ENCODE results near the gene ZNF608. TPM values are rescaled to one million over a fixed set of nuclear protein-coding genes. Genes with fewer than 3 reads are reported as not detected.

ZNF608 gene
- total and polyA plus RNA-seq, 4 donors, result 1.4 to 7.6 (median 3.2) TPM

DNA sequence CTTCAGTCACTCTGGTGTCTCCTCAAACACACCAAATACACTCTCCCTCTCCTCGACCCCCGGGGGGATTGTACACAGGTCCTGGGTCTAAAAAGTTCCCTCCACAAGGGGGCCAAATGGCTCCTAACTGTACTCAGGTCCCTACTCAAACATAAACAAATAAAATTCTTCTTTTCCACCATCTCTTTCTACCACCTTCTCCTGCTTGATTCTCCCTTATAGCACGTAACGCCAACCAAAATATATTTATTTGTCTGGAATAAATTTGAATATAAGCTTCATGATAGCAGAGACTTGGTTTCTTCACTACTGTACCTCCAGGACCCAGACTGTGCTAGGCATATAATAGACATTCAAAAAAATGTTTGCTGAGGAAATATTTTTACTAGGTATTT, 21.4 kb downstream of the ZNF608 start:
- 74% methylated on average over 4 of the region's 4 CpGs for WGBS
- peaks cover 11 to 31% (median 18%) of the 10 kb centered on the region in 4 donors for H3K4me1 ChIP-seq (ENCODE audit: control insufficient read depth in 4 of 4, insufficient read depth in 4 of 4, low read length in 3 of 4)
- peak overlapping the region in 1 of 2 donors; percentile 14 for H3K27ac ChIP-seq (ENCODE audit: low read depth in 1 of 2, low read length in 2 of 2)
- no peaks in the 10 kb centered on the region for H3K27me3 ChIP-seq (ENCODE audit: control insufficient read depth in 4 of 4, insufficient read depth in 4 of 4, low read length in 3 of 4)
- no peak overlapping the region for H3K9ac ChIP-seq (ENCODE audit: low read depth in 1 of 2, low read length in 2 of 2)
- no peak for TF ChIP-seq HNF4A (conservative IDR thresholded peaks at IDR 0.05)
- no peak for TF ChIP-seq CTCF (IDR thresholded peaks at IDR 0.05; ENCODE audit: low read depth, low read length, missing input control)
- TF ChIP-seq EGR1 (IDR thresholded peaks at IDR 0.05; ENCODE audit: low read depth in 2 of 2), result no peak
- TF ChIP-seq MAX (IDR thresholded peaks at IDR 0.05), result no peak
- TF ChIP-seq NR2F2 (IDR thresholded peaks at IDR 0.05), result no peak
- TF ChIP-seq SP1 (IDR thresholded peaks at IDR 0.05), result no peak
- no peak for TF ChIP-seq ZBTB33 (IDR thresholded peaks at IDR 0.05)
- no peak for TF ChIP-seq RXRA (IDR thresholded peaks at IDR 0.05)
- TF ChIP-seq FOXA1 (IDR thresholded peaks at IDR 0.05), result no peak
- no peak for TF ChIP-seq REST (IDR thresholded peaks at IDR 0.05)
- TF ChIP-seq HNF4G (IDR thresholded peaks at IDR 0.05), result no peak
- no peak for TF ChIP-seq JUND (IDR thresholded peaks at IDR 0.05)
- TF ChIP-seq, protein P1, sequence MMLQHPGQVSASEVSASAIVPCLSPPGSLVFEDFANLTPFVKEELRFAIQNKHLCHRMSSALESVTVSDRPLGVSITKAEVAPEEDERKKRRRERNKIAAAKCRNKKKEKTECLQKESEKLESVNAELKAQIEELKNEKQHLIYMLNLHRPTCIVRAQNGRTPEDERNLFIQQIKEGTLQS (IDR thresholded peaks at IDR 0.05), result no peak
- TF ChIP-seq FOXA2 (IDR thresholded peaks at IDR 0.05), result no peak
- no peak for TF ChIP-seq TAF1 (conservative IDR thresholded peaks at IDR 0.05)
- no peak for TF ChIP-seq GABPA (IDR thresholded peaks at IDR 0.05 in 1 of 2, conservative IDR thresholded peaks at IDR 0.05 in 1 of 2)
- no peak for TF ChIP-seq RAD21 (IDR thresholded peaks at IDR 0.05)
- H3K36me3 ChIP-seq (ENCODE audit: control insufficient read depth in 4 of 4, insufficient read depth in 3 of 4, low read depth in 1 of 4, low read length in 3 of 4), result no peaks in the 10 kb centered on the region
- no peaks in the 10 kb centered on the region for H3K9me3 ChIP-seq (ENCODE audit: control insufficient read depth in 4 of 4, low read length in 3 of 4)
- DNase-seq (ENCODE audit: low spot score), result no peak
- H3K4me3 ChIP-seq (ENCODE audit: low read depth in 1 of 3, low read length in 3 of 3), result no peak overlapping the region

Data from liver (tissue), 9 donors.